ENCODE data around the gene CEBPG. TPM values are rescaled to one million over a fixed set of nuclear protein-coding genes. Genes with fewer than 3 reads are reported as not detected.

Gene CEBPG
- total and polyA plus RNA-seq, 9 of the 15 experiments (the other 6 are each of a cell fraction or from before 2014, with no cell fraction given), result 9.5 to 34.9 (median 30.9) TPM

GRCh38 chr19:33373453-33374235, at the start of gene CEBPG (continued):
- TF ChIP-seq POLR2H (tag; IDR thresholded peaks at IDR 0.05; ENCODE audit: low read depth) (peak; percentile 85), TAF15 (IDR thresholded peaks at IDR 0.05; ENCODE audit: low read depth, low read length) (no peak), CREBBP (IDR thresholded peaks at IDR 0.05; ENCODE audit: low read depth, low read length) (no peak), FIP1L1 (IDR thresholded peaks at IDR 0.05; ENCODE audit: low read depth, low read length, poor library complexity, severe bottlenecking) (peak; percentile 79), C11orf30 (IDR thresholded peaks at IDR 0.05; ENCODE audit: low read depth) (no peak), RERE (CRISPR knock-in tag; IDR thresholded peaks at IDR 0.05; ENCODE audit: borderline replicate concordance) (no peak), JUN (IDR thresholded peaks at IDR 0.05; ENCODE audit: borderline replicate concordance, low read depth, low read length) (peak; percentile 95), JUN (CRISPR knock-in tag; IDR thresholded peaks at IDR 0.05; ENCODE audit: borderline replicate concordance) (no peak), ELK1 (CRISPR knock-in tag; IDR thresholded peaks at IDR 0.05) (no peak), CHCHD3 (CRISPR knock-in tag; IDR thresholded peaks at IDR 0.05) (no peak), PBX2 (CRISPR knock-in tag; IDR thresholded peaks at IDR 0.05; ENCODE audit: low read depth) (peak; percentile 84), PBX2 (tag; conservative IDR thresholded peaks at IDR 0.05; ENCODE audit: low read depth) (no peak), TCF3 (CRISPR knock-in tag; IDR thresholded peaks at IDR 0.05) (no peak), ZZZ3 (IDR thresholded peaks at IDR 0.05) (no peak), ZNF212 (CRISPR knock-in tag; IDR thresholded peaks at IDR 0.05) (0 out of 2 replicates have a peak, but pooled peaks have one; percentile 67), STAT5B (CRISPR knock-in tag; IDR thresholded peaks at IDR 0.05) (no peak)

Measured in K562 (cell line).